HepG2 (cell line): Measurements from ENCODE around the gene NEURL1B.

Source experiments
- AGO1 ChIP-seq: fragments of 200-400 bp; formaldehyde crosslinking; IDR thresholded peaks from 2 replicates; pipeline ENCODE4 v1.6.1; 2017; ENCODE audit warnings: mild to moderate bottlenecking, low read depth, low read length, moderate library complexity; ENCODE audit not compliant: poor library complexity, severe bottlenecking
- CHD4 ChIP-seq: fragments of 200-600 bp; sonication (generic); IDR thresholded peaks from 2 replicates; pipeline ENCODE4 v1.7.0; 2017; ENCODE audit warnings: mild to moderate bottlenecking, low read length, borderline replicate concordance
- EZH2 ChIP-seq: conservative IDR thresholded peaks from 2 replicates; pipeline ENCODE4 v1.6.1; 2012; ENCODE audit warnings: mild to moderate bottlenecking, low read depth, low read length, moderate library complexity
- MEF2D ChIP-seq: sonication (generic); formaldehyde crosslinking; IDR thresholded peaks from 2 replicates; pipeline ENCODE4 v1.5.1; 2020; ENCODE audit warnings: mild to moderate bottlenecking, missing genetic modification reagents
- POLR2AphosphoS5 ChIP-seq: IDR thresholded peaks from 2 replicates; pipeline ENCODE4 v1.6.1; 2012; ENCODE audit warnings: low read depth, low read length
- RBM39 ChIP-seq: fragments of 200-400 bp; formaldehyde crosslinking; IDR thresholded peaks from one replicate; pipeline ENCODE4 v1.6.1; 2018; ENCODE audit warnings: antibody characterized with exemption, mild to moderate bottlenecking, low read depth, low read length; ENCODE audit not compliant: poor library complexity, severe bottlenecking
- ZFP36 ChIP-seq: fragments of 150-350 bp; IDR thresholded peaks from 2 replicates; pipeline ENCODE4 v1.6.1; 2018; ENCODE audit warnings: borderline replicate concordance, low read length, low read depth; ENCODE audit not compliant: partially characterized antibody
- ZNF598 ChIP-seq: sonication (generic); formaldehyde crosslinking; IDR thresholded peaks from 2 replicates; pipeline ENCODE4 v1.5.1; 2020; ENCODE audit warnings: mild to moderate bottlenecking, missing genetic modification reagents, borderline replicate concordance
- TF ChIP-seq, protein P1 (sequence below): IDR thresholded peaks from 2 replicates; pipeline ENCODE4 v1.6.1; 2016
- TF ChIP-seq, protein P2 (sequence below): sonication (generic); formaldehyde crosslinking; IDR thresholded peaks from 2 replicates; pipeline ENCODE4 v1.5.0; 2020; ENCODE audit warnings: mild to moderate bottlenecking, missing genetic modification reagents, moderate library complexity
- TF ChIP-seq, protein P3 (sequence below): sonication (generic); formaldehyde crosslinking; IDR thresholded peaks from 2 replicates; pipeline ENCODE4 v1.5.0; 2020; ENCODE audit warnings: missing genetic modification reagents

DNA sequence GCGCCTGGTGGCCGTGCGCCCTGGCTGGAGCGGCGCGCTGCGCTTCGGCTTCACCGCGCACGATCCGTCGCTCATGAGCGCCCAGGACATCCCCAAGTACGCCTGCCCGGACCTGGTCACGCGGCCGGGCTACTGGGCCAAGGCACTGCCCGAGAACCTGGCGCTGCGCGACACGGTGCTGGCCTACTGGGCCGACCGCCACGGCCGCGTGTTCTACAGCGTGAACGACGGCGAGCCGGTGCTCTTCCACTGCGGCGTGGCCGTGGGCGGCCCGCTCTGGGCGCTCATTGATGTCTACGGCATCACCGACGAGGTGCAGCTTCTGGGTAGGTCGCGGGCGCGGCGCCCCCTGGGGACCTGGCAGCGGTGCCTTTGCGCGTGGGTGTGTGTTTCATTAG, 28.9 kb downstream of the NEURL1B start:
- TF ChIP-seq CHD4, result no peak
- no peak for TF ChIP-seq RBM39
- TF ChIP-seq, protein P1, sequence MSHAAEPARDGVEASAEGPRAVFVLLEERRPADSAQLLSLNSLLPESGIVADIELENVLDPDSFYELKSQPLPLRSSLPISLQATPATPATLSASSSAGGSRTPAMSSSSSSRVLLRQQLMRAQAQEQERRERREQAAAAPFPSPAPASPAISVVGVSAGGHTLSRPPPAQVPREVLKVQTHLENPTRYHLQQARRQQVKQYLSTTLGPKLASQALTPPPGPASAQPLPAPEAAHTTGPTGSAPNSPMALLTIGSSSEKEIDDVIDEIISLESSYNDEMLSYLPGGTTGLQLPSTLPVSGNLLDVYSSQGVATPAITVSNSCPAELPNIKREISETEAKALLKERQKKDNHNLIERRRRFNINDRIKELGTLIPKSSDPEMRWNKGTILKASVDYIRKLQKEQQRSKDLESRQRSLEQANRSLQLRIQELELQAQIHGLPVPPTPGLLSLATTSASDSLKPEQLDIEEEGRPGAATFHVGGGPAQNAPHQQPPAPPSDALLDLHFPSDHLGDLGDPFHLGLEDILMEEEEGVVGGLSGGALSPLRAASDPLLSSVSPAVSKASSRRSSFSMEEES (CRISPR knock-in tag), result no peak
- no peak for TF ChIP-seq AGO1
- TF ChIP-seq ZNF598 (CRISPR knock-in tag), result no peak
- TF ChIP-seq MEF2D (CRISPR knock-in tag), result no peak
- TF ChIP-seq, protein P2, sequence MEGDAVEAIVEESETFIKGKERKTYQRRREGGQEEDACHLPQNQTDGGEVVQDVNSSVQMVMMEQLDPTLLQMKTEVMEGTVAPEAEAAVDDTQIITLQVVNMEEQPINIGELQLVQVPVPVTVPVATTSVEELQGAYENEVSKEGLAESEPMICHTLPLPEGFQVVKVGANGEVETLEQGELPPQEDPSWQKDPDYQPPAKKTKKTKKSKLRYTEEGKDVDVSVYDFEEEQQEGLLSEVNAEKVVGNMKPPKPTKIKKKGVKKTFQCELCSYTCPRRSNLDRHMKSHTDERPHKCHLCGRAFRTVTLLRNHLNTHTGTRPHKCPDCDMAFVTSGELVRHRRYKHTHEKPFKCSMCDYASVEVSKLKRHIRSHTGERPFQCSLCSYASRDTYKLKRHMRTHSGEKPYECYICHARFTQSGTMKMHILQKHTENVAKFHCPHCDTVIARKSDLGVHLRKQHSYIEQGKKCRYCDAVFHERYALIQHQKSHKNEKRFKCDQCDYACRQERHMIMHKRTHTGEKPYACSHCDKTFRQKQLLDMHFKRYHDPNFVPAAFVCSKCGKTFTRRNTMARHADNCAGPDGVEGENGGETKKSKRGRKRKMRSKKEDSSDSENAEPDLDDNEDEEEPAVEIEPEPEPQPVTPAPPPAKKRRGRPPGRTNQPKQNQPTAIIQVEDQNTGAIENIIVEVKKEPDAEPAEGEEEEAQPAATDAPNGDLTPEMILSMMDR (CRISPR knock-in tag), result no peak
- TF ChIP-seq POLR2AphosphoS5, result no peak
- TF ChIP-seq ZFP36, result no peak
- no peak for TF ChIP-seq EZH2
- TF ChIP-seq, protein P3, sequence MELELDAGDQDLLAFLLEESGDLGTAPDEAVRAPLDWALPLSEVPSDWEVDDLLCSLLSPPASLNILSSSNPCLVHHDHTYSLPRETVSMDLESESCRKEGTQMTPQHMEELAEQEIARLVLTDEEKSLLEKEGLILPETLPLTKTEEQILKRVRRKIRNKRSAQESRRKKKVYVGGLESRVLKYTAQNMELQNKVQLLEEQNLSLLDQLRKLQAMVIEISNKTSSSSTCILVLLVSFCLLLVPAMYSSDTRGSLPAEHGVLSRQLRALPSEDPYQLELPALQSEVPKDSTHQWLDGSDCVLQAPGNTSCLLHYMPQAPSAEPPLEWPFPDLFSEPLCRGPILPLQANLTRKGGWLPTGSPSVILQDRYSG (CRISPR knock-in tag), result no peak
